ENCODE measurements around the gene MTA3.
"Not testable (repeated sequence)": the region's sequence is repeated elsewhere in the genome, so short reads cannot be mapped to it uniquely, and the experiment has no call there.

MTA3 gene

DNA sequence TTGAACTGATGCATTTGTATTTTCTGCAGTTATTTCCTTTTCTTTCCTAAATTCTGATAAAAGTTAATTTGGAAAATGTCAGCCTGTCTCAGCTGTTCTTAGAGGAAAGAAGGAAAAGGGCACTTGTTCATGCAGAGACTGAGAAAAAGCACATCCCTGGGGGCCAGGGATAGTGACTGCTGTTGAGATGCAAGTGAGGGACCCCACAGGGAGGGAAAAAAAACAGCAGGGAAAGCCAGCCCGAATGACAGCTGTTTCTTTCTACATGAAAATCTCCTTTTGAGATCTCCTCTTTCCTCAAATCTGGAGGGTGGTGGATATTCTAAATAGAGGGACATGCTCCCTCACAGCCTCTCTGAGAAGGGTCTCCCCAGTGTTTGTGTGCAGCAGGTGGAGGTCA, 14.0 kb upstream of the MTA3 start:
- H3K36me3 ChIP-seq (ENCODE audit: control insufficient read depth, insufficient read depth, low read length) = no peaks in the 10 kb centered on the region
- H3K27ac ChIP-seq (ENCODE audit: low read depth, low read length) = no peak overlapping the region
- H3K4me1 ChIP-seq (ENCODE audit: control insufficient read depth, insufficient read depth, low read length) = no peaks in the 10 kb centered on the region
- H3K9ac ChIP-seq (ENCODE audit: low read length) = no peak overlapping the region
- no peak overlapping the region for H3K4me3 ChIP-seq (ENCODE audit: low read length)
- no peaks in the 10 kb centered on the region for H3K27me3 ChIP-seq (ENCODE audit: control insufficient read depth, insufficient read depth, low read length)

DNA sequence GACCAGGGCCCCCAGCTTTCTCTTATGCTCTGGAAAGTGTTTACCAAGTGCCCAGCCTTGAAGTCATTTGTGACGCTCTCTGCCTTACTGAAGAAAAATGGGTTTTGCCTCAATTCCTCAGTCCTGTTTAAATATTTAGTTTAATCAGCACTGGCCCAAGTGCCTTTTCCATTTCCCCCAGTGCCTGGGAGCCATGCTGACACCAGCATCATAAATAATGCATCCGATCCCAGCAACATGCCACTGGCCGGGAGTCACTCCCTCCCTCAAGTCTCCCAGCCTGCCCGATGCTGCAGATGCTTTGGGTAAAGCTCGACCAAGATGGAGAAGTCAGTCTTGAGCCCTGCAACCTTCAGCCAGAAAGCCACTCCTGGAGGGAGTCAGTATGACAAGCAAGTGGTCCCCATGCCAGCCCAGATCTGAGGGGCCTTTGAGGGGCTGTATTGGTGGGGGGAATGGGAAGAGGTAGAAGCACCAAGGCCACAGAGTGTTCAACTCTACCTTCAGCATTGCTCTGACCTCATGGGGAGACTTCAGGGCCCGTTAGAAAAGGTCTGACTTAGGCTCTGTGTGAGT, 12.0 kb upstream of the MTA3 start:
- Histone ChIP-seq H3K36me3 (ENCODE audit: control insufficient read depth, insufficient read depth, low read length) (no peaks in the 10 kb centered on the region), H3K27me3 (ENCODE audit: control insufficient read depth, insufficient read depth, low read length) (no peaks in the 10 kb centered on the region), H3K27ac (ENCODE audit: low read depth, low read length) (no peak overlapping the region), H3K4me3 (ENCODE audit: low read length) (no peak overlapping the region), H3K9ac (ENCODE audit: low read length) (no peak overlapping the region), H3K4me1 (ENCODE audit: control insufficient read depth, insufficient read depth, low read length) (no peaks in the 10 kb centered on the region)

GRCh38 chr2:42557306-42557705, 11.1 kb upstream of the MTA3 start:
- no peaks in the 10 kb centered on the region for H3K4me1 ChIP-seq (ENCODE audit: control insufficient read depth, insufficient read depth, low read length)
- H3K4me3 ChIP-seq (ENCODE audit: low read length) = no peak overlapping the region
- no peaks in the 10 kb centered on the region for H3K27me3 ChIP-seq (ENCODE audit: control insufficient read depth, insufficient read depth, low read length)
- no peak overlapping the region for H3K9ac ChIP-seq (ENCODE audit: low read length)
- H3K36me3 ChIP-seq (ENCODE audit: control insufficient read depth, insufficient read depth, low read length) = no peaks in the 10 kb centered on the region
- H3K27ac ChIP-seq (ENCODE audit: low read depth, low read length) = no peak overlapping the region

DNA sequence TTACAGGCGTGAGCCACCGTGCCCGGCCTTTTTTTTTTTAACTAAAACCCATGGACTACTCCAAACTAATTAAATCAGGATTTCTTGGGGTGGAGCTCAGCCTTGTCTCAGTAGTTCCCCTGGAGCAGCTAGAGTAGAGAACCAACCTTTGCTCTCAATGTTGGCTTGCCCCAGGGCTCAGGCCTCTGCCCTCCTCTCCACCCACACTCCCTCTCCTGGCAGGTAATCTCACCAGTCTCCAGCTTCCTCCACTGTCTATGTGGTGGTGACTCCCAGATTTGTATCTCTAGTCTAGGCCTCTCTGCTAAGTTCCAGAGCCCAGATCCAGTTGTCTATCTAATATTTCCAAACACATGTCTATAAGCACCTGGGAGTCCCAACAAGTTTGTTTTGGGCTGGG, 9.6 kb upstream of the MTA3 start:
- Histone ChIP-seq H3K4me3 (ENCODE audit: low read length) (no peak overlapping the region), H3K36me3 (ENCODE audit: control insufficient read depth, insufficient read depth, low read length) (no peaks in the 10 kb centered on the region), H3K4me1 (ENCODE audit: control insufficient read depth, insufficient read depth, low read length) (no peaks in the 10 kb centered on the region), H3K9ac (ENCODE audit: low read length) (no peak overlapping the region), H3K27me3 (ENCODE audit: control insufficient read depth, insufficient read depth, low read length) (no peaks in the 10 kb centered on the region), H3K27ac (ENCODE audit: low read depth, low read length) (no peak overlapping the region)

DNA sequence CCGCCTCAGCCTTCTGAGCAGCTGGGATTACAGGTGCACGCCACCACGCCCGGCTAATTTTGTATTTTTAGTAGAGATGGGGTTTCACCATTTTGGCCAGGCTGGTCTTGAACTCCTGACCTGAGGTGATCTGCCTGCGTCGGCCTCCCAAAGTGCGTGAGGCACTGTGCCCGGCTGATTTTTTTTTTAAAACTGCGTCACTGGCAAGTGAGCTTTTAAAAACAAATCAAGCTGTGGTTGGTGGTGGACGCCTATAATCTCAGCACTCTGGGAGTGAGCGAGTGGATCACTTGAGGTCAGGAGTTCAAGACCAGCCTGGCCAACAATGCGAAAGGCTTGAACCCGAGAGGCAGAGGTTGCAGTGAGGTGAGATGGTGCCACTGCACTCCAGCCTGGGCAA, 8.3 kb upstream of the MTA3 start:
- H3K4me3 ChIP-seq (ENCODE audit: low read length); H3K27ac ChIP-seq (ENCODE audit: low read depth, low read length); H3K4me1 ChIP-seq (ENCODE audit: control insufficient read depth, insufficient read depth, low read length); H3K27me3 ChIP-seq (ENCODE audit: control insufficient read depth, insufficient read depth, low read length); H3K9ac ChIP-seq (ENCODE audit: low read length); H3K36me3 ChIP-seq (ENCODE audit: control insufficient read depth, insufficient read depth, low read length): not testable (repeated sequence)

GRCh38 chr2:42560899-42561298, 7.5 kb upstream of the MTA3 start:
- H3K4me3 ChIP-seq (ENCODE audit: low read length) = no peak overlapping the region
- H3K27ac ChIP-seq (ENCODE audit: low read depth, low read length) = no peak overlapping the region
- no peak overlapping the region for H3K9ac ChIP-seq (ENCODE audit: low read length)
- H3K4me1 ChIP-seq (ENCODE audit: control insufficient read depth, insufficient read depth, low read length) = no peaks in the 10 kb centered on the region
- H3K27me3 ChIP-seq (ENCODE audit: control insufficient read depth, insufficient read depth, low read length) = no peaks in the 10 kb centered on the region
- H3K36me3 ChIP-seq (ENCODE audit: control insufficient read depth, insufficient read depth, low read length) = no peaks in the 10 kb centered on the region

DNA sequence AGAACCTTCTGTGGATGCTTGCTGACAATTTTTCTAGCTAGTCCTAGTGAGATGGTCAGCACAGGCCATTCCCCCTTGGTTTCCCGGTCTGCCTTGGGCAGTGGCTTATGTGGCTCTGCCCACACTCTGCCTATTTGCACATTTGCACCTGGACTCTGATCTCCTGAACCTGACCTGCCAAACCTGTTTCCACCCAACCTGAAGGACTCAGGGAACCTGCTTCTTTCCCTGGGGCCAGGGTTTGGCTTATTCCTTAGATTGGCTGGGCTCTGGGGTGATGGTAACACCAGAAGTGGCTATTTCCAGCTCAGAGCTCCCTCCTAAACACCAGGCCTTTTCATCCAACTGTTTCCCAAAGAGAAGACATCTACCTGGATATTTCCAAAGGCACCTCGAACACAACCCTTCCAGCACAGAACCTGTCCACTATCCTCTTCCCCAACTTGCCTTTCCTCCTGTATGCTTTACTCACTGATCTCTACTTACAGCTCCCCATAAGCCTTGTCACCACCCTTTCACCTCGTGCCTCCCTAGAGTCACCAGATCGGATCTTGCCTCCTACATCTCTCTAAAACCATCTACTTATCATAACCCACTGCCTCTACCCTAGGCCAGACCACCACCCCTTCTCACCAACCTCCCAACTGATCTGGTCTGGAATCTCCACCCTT, 5.8 kb upstream of the MTA3 start:
- Histone ChIP-seq H3K4me1 (ENCODE audit: control insufficient read depth, insufficient read depth, low read length) (peaks cover 6% of the 10 kb centered on the region), H3K4me3 (ENCODE audit: low read length) (no peak overlapping the region), H3K27me3 (ENCODE audit: control insufficient read depth, insufficient read depth, low read length) (no peaks in the 10 kb centered on the region), H3K36me3 (ENCODE audit: control insufficient read depth, insufficient read depth, low read length) (no peaks in the 10 kb centered on the region), H3K27ac (ENCODE audit: low read depth, low read length) (no peak overlapping the region), H3K9ac (ENCODE audit: low read length) (no peak overlapping the region)

DNA sequence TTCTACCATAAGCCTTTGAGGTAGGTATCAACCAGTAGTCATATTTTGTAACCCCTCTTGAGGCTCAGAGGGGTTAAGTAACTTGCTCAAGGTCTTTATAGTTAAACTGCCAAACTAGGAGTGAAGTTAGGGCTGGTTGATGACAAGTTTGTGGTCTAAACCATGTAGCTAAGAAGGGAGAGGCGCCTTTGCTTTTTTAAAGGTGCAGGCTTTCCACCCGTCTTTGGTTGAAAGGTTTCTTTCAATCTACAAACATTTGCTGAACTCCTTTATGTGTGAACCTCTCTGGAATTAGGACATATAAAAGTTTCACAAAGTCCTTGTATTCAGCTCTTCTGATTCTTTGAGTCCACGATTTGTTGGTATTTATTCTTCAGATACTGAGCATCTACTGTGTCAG, 2.4 kb upstream of the MTA3 start:
- peak overlapping the region; percentile 14 for H3K27ac ChIP-seq (ENCODE audit: low read depth, low read length)
- H3K27me3 ChIP-seq (ENCODE audit: control insufficient read depth, insufficient read depth, low read length) = no peaks in the 10 kb centered on the region
- H3K4me3 ChIP-seq (ENCODE audit: low read length) = no peak overlapping the region
- H3K9ac ChIP-seq (ENCODE audit: low read length) = no peak overlapping the region
- H3K4me1 ChIP-seq (ENCODE audit: control insufficient read depth, insufficient read depth, low read length) = peaks cover 13% of the 10 kb centered on the region
- no peaks in the 10 kb centered on the region for H3K36me3 ChIP-seq (ENCODE audit: control insufficient read depth, insufficient read depth, low read length)

- Histone ChIP-seq H3K4me1 (ENCODE audit: control insufficient read depth, insufficient read depth, low read length) (peaks cover 13% of the 10 kb centered on the region), H3K27ac (ENCODE audit: low read depth, low read length) (no peak overlapping the region), H3K27me3 (ENCODE audit: control insufficient read depth, insufficient read depth, low read length) (no peaks in the 10 kb centered on the region), H3K9ac (ENCODE audit: low read length) (no peak overlapping the region), H3K36me3 (ENCODE audit: control insufficient read depth, insufficient read depth, low read length) (no peaks in the 10 kb centered on the region), H3K4me3 (ENCODE audit: low read length) (no peak overlapping the region)
Observed at GRCh38 chr2:42566837-42567321, 1.6 kb upstream of the MTA3 start.

DNA sequence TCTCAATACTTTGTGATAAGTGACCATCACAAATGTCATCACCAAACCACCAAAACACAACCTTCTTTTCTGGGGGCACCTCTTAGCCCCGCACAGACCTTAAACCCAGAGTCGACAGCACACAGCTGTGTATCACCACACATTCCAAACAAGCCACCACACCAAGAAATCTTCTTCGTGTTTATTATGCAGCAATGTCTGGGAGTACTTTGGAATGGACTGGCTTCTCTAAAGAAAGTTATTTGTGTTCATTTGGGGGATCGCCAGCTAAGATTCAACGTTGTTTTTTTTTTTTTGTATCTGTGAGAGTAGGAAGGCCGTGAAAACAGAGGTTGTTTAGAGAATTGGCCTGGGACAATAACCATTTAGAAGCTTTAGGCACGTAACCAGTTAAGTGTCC, 1.1 kb upstream of the MTA3 start:
- Histone ChIP-seq H3K9ac (ENCODE audit: low read length) (no peak overlapping the region), H3K4me3 (ENCODE audit: low read length) (no peak overlapping the region), H3K27me3 (ENCODE audit: control insufficient read depth, insufficient read depth, low read length) (no peaks in the 10 kb centered on the region), H3K36me3 (ENCODE audit: control insufficient read depth, insufficient read depth, low read length) (no peaks in the 10 kb centered on the region), H3K4me1 (ENCODE audit: control insufficient read depth, insufficient read depth, low read length) (peaks cover 13% of the 10 kb centered on the region), H3K27ac (ENCODE audit: low read depth, low read length) (peak overlapping the region; percentile 86)

DNA sequence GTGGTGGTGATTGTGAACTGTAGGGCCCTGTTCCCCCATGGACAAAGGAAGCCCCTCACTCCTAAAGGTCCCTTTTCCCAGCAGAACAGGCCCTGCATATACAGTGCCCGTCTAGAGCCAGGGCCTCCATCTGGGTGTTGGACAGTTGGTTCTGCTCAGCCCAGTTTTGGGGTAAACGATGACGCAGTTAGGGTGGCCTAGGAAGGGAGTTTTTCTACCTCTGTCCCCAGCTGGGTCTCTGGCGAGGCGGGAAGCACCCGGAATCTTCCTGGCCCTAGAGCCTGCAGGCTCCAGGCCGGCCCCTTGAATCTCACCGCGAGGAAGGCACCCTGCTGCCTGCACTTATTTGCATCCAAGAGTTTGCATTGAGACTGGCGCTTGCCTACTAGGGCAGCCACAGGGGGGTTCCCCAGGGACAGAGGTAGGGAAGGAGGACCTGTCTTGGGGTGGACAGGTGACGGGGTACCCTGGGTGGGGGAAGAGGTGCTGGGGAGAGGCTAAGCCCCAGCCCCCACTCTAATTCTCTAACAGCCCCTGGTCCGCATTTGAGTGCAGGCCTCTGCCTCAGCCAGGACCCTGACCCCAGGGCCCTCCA, 529 bp upstream of the MTA3 start:
- H3K4me1 ChIP-seq (ENCODE audit: control insufficient read depth, insufficient read depth, low read length) = peaks cover 13% of the 10 kb centered on the region
- H3K9ac ChIP-seq (ENCODE audit: low read length) = peak overlapping the region; percentile 11
- H3K36me3 ChIP-seq (ENCODE audit: control insufficient read depth, insufficient read depth, low read length) = no peaks in the 10 kb centered on the region
- H3K27me3 ChIP-seq (ENCODE audit: control insufficient read depth, insufficient read depth, low read length) = no peaks in the 10 kb centered on the region
- peak overlapping the region; percentile 52 for H3K4me3 ChIP-seq (ENCODE audit: low read length)
- H3K27ac ChIP-seq (ENCODE audit: low read depth, low read length) = peak overlapping the region; percentile 86

GRCh38 chr2:42569116-42569711, 782 bp downstream of the MTA3 start:
- Histone ChIP-seq H3K4me3 (ENCODE audit: low read length) (peak overlapping the region; percentile 82), H3K27ac (ENCODE audit: low read depth, low read length) (peak overlapping the region; percentile 86), H3K36me3 (ENCODE audit: control insufficient read depth, insufficient read depth, low read length) (no peaks in the 10 kb centered on the region), H3K9ac (ENCODE audit: low read length) (peak overlapping the region; percentile 77), H3K27me3 (ENCODE audit: control insufficient read depth, insufficient read depth, low read length) (no peaks in the 10 kb centered on the region), H3K4me1 (ENCODE audit: control insufficient read depth, insufficient read depth, low read length) (peaks cover 13% of the 10 kb centered on the region)
